ENCODE measurements around the gene LEO1. TPM values are rescaled to one million over a fixed set of nuclear protein-coding genes. Genes with fewer than 3 reads are reported as not detected.

The LEO1 gene
- total and polyA plus RNA-seq, 7 donors = 6.2 to 18.6 (median 7.6) TPM

DNA sequence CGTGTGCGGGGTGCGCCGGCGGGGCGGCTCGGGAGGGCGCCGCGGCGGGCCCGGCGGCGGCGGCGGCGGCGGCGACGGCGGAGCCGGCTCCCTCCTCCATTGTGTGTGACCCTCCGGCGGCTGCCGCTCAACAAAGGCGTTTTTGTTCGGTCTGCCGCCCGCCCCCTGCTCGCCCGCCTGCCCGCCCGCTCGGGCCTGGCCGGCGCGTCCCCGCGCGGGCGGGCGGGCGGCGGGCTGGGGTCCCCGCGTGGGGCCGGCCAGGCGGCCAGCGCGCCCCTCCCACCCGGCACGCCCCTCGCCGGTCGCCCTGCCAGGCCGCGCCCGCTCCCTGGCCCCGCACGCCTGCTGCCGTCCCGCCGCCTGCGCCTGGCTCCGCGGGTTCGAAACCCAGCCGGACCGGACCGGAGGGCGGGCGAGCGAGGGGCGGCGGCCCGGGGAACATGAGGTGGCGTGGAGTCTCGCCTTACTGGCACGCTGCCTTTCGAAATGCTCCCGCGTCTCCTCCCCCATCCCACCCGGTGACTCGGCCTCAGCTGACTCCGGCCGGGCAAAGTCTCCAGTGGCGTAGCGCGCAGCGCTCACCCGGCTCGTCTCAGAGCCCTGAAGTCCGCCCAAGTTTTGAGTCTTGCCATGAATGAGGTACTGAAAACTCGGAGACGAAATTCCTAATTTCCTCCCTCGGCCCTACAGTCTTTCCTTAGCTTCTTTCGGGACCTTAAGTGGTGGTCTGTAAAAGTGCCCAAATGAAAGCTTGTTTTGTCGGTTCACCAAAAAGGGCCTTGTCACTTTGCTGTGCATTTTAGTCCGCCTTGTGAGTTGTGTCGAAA lies 48.0 kb upstream of the LEO1 start:
- TF ChIP-seq CTCF (IDR thresholded peaks at IDR 0.05) = no peak
- Histone ChIP-seq H3K27ac (peak overlapping the region; percentile 83), H3K4me1 (peaks cover 37% of the 10 kb centered on the region), H3K4me3 (peak overlapping the region; percentile 65), H3K36me3 (ENCODE audit: insufficient read depth in 1 of 2, low read depth in 1 of 2) (no peaks in the 10 kb centered on the region), H3K27me3 (ENCODE audit: insufficient read depth in 3 of 3, low read length in 2 of 3) (no peaks in the 10 kb centered on the region), H3K9me3 (no peaks in the 10 kb centered on the region)
- peak; percentile 89 to 95 for DNase-seq
- peak; percentile 86 to 89 (median 87) for ATAC-seq
- 0 to 1% (median 1%) methylated on average over 44 to 100 of the region's 100 CpGs for WGBS, 3 donors
- intact Hi-C loops (cut with DNase I) = loop anchor here (5.0 to 10.0 kb wide), 4 partner anchors 37 to 548 kb away; partner anchors contain the start of gene ARPP19 (in 1 of the 2)

DNA sequence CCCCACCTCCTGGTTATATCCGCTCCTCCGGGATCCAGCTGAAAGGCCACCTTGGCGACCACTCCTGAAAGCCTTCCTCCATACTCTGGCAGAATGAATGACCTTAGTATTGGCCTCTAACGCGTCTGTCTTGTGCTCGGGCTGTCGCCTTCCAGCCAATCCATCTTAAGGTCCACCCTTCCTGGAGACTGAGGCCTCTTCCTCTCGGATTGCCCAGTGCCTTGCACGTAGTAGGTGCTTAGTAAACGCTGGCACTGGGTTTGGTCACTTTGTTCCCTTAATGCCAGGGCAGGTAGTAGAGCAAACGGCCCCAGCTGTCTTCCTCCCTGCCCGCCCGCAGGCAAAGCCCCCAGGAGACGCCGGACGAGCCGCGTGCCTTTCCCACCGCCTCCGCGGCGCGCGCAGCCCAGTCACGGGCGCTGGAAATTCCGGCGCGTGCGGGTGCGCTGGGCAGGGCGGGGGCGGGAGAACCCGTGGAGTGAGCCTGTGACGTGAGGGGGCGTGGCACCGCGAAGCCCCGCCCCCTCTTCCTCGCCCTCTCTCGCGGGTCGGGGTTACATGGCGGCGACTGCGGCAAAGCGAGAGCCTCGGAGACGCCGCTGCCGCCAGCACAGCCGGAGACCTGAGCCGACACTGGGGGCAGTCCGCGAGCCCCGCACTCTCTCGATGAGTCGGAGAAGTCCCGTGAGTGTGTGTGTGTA lies 47.3 kb upstream of the LEO1 start, which contains the start of gene MAPK6:
Gene MAPK6, plus strand, starts transcription at position 527 of the 701 bp plus-strand sequence. CDS start 27,242 bp downstream, outside the sequence.
- 4 to 5% (median 4%) methylated on average over 55 to 59 of the region's 59 CpGs for WGBS, 3 donors
- Histone ChIP-seq H3K9me3 (no peaks in the 10 kb centered on the region), H3K36me3 (ENCODE audit: insufficient read depth in 1 of 2, low read depth in 1 of 2) (no peaks in the 10 kb centered on the region), H3K27me3 (ENCODE audit: insufficient read depth in 3 of 3, low read length in 2 of 3) (no peaks in the 10 kb centered on the region), H3K4me1 (peaks cover 32% of the 10 kb centered on the region), H3K27ac (peak within 1 kb of the TSS; percentile 83), H3K4me3 (peak within 1 kb of the TSS; percentile 65)
- intact Hi-C loops (cut with DNase I) = loop anchor here (5.0 kb wide), 2 partner anchors 37 to 548 kb away; partner anchors contain the start of gene ARPP19 (in 1 of the 2)
- DNase-seq (peak; percentile 96 to 97), ATAC-seq (peak; percentile 89 to 95 (median 92))
- no peak for TF ChIP-seq CTCF (IDR thresholded peaks at IDR 0.05)

- TF ChIP-seq CTCF (IDR thresholded peaks at IDR 0.05) = no peak
- H3K27me3 ChIP-seq (ENCODE audit: insufficient read depth in 3 of 3, low read length in 2 of 3) = no peaks in the 10 kb centered on the region
- peak overlapping the region; percentile 65 for H3K4me3 ChIP-seq
- H3K9me3 ChIP-seq = no peaks in the 10 kb centered on the region
- H3K36me3 ChIP-seq (ENCODE audit: insufficient read depth in 1 of 2, low read depth in 1 of 2) = no peaks in the 10 kb centered on the region
- peak overlapping the region; percentile 83 for H3K27ac ChIP-seq
- H3K4me1 ChIP-seq = peaks cover 28% of the 10 kb centered on the region
- WGBS, 3 donors = 92 to 95% (median 93%) methylated on average over 7 of the region's 7 CpGs
- DNase-seq (no peak), ATAC-seq (no peak)
- intact Hi-C loops (cut with DNase I) = loop anchor here (5.0 kb wide), 2 partner anchors 36 to 549 kb away; partner anchors contain the start of gene ARPP19 (in 1 of the 2)
Measured at GRCh38 chr15:52018244-52018643, 46.7 kb upstream of the LEO1 start.

DNA sequence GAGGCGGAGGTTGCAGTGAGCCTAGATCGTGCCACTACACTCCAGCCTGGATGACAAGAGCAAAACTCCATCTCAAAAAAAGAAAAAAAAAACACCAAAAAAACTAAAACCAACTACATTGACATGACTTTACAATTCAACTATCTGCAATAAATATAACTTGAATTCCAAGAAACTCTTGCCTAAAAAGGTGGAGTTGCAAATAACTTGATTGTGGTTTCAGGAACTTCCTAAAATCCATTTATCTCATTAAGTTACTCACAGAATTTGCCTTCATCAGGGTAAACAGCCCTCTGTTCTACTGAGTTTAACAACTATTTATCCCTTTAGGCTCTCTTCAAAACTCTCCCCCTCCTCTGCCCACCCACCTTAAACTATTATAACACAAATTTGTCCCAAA lies 44.7 kb upstream of the LEO1 start:
- Histone ChIP-seq H3K27me3 (ENCODE audit: insufficient read depth in 3 of 3, low read length in 2 of 3) (no peaks in the 10 kb centered on the region), H3K9me3 (no peaks in the 10 kb centered on the region), H3K36me3 (ENCODE audit: insufficient read depth in 1 of 2, low read depth in 1 of 2) (no peaks in the 10 kb centered on the region), H3K27ac (no peak overlapping the region), H3K4me3 (no peak overlapping the region), H3K4me1 (peaks cover 14% of the 10 kb centered on the region)
- intact Hi-C loops (cut with DNase I) = loop anchor here (5.0 kb wide), 2 partner anchors 34 to 551 kb away; partner anchors contain the start of gene ARPP19 (in 1 of the 2)
- ATAC-seq (no peak), DNase-seq (no peak)
- no peak for TF ChIP-seq CTCF (IDR thresholded peaks at IDR 0.05)
- WGBS, 3 donors = 94 to 97% (median 95%) methylated on average over 2 of the region's 2 CpGs

Data from psoas muscle (tissue), 8 donors.